NCI-H2227 (cell line): Measurements from ENCODE around the gene GRAP.

Experiments used
- DNase-seq: peaks from one replicate; lab custom pipeline; 2025; ENCODE audit not compliant: unreplicated experiment; lab: John Stamatoyannopoulos, UW

The GRAP gene

GRCh38 chr17:19003543-19004420, 43.0 kb downstream of the GRAP start:
- DNase-seq: peak; percentile 66

GRCh38 chr17:19002805-19003542, 43.8 kb downstream of the GRAP start:
- no peak for DNase-seq

DNA sequence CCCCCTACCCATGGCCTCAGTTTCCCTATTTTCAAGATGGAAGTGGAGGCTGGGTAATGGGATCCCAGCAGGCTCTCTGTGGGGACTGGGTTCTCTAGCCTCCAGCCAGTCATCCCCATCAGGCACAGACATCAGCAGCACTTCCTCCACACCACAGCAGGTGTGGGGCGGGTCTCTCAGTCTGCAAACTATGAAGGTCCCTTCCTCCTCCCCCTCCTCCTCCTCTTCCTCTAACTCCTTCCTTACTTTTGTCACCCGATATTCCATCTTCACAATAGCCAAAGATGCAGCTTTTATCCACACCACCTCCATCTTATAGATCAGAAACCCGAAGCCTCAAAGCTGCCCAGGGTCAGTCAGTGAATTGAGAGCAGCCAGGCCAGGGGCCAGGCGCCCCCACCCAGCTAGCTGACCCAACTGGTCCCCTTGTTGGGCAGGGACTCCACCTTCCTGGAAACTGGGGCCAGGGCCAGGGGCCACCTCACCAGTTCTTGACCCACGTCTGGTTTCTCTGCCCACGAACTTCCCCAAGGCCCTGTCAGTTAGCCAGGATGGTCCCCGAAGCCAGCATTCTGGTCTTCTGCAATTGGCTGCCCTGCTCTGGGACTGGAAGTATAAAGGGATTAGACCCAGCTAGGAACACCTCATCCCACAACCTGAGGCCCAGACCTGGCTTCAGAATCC, 44.7 kb downstream of the GRAP start:
- no peak for DNase-seq

- DNase-seq: no peak
Measured at GRCh38 chr17:19000531-19001325, 46.0 kb downstream of the GRAP start.

DNA sequence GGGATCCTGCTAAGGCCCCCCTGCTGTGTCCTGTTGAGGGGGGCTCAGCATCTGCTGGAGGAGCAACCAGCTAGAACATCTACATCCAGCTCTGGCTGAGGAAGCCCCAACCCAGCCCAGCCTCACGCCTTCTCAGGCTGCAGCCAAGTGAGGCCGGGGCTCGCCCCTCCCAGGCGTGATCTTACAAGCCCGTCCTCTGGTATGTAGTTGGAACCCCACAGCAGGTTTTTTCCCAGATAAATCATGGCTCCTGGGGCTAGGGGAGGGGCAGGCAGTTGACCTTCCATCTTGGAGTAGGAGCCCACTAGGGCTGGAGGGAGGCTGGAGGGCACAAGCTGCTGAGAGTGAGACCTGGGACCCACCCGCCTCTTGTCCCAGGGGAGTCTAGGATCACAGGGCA, 46.8 kb downstream of the GRAP start:
- DNase-seq: no peak

GRCh38 chr17:18999394-18999793, 47.4 kb downstream of the GRAP start:
- no peak for DNase-seq

DNA sequence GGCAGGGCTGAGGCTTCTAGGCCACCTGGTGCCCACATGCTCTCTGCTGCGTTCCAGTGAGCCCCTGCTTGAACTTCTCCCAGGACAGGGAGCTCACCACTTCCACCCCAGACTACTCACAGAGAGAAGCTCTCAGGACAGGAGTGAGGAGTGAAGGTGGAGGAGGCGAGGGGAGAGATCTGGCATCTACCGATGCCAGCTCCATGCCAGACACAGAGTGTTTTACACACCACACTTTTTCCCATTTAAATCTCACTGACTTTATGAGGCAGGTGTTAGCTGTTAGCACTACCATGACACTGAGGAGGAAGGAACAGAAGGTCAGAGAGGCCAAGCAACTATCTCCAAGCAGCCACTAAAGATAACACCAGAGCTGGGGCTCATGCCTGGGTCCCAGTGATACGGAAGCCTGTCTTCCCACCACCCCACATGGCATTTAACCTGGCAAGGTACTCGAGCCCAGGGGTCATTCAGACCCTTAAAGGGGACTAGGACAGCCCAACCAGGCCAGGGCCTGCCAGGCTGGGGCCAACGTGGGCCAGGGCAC, 49.0 kb downstream of the GRAP start:
- no peak for DNase-seq

DNA sequence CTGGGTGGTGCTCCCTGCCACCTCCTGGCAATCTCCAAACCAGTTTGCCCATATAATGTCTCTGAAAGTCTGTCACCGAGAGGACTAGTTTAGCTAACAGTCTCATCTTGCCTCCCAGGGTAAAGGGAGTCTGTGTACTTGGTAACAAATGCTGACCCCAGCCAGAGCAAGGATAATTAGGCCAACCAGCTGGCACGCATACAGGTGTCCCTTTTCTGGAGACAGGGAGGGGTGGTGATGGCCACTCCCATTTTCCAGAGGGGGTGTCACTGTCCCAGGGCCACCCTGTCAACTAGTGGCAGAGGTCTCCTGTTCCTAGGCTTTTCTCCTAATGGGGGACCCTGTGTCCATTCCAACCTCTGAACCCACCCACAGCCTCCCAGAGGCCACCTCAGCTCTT, 50.3 kb downstream of the GRAP start:
- DNase-seq: no peak

DNA sequence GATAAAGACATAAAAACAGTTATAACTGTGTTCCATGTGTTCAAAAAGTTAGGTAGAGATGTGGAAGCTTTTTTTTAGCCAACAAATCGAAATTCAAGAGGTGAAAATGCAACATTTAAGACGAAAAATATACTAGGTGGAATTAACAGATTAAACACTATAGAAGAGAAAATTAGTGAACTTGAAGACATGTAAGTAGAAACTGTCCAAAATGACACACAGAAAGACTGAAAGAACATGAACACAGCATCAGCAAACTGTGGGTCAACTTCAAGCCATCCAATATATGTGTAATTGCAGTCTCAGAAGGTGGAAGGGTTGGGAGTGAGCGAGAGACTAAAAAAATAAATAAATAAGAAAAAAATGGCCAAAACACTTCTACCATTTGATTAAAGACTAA, 51.5 kb downstream of the GRAP start:
- DNase-seq: no peak

DNA sequence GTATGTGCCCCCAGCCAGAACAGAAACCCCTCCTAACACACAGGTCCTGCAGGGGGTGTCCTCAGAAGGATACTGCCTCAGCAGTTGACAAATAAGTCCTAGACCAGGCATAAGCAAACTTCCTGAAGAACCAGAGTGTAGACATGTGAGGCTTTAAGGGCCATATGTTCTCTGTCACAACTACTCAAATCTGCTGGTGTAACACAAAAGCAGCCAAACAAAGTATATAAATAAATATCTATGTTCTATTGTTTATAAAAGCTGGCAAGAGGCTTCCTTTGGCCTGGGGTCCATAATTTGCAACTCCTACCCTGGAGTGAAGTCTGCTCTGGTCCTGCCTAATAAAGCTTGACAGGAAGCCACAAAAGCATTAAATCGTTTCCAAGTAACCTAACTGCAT, 52.1 kb downstream of the GRAP start:
- no peak for DNase-seq

DNA sequence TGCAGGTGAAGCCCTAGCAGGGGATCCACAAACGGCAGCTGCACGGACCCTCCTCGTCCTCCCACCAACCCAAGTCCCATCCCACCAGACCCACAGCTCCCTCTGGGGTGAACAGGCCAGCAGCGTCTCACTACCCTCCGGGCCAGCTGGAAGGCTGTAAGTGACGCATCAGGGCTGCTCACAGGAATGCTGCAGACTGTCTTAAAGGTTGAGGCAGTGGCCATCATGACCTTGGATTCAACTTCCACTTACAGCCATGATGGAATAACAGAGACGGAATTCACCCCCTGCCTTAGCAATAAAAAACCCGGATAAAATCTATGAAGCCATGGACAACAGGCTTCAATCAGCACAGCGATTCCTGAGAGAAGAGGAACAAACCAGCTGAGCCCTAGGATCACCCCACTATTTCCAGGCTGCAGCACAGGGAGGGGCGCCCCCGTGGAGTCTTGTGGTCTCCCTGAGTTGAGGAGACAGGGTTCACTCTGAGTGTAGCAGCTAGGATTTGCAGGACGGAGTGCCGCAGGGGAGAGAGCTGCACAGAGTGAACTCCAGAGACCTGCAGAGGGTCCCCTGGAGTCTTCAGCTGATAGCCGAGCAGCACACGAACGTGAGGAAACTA, 52.7 kb downstream of the GRAP start:
- no peak for DNase-seq

DNA sequence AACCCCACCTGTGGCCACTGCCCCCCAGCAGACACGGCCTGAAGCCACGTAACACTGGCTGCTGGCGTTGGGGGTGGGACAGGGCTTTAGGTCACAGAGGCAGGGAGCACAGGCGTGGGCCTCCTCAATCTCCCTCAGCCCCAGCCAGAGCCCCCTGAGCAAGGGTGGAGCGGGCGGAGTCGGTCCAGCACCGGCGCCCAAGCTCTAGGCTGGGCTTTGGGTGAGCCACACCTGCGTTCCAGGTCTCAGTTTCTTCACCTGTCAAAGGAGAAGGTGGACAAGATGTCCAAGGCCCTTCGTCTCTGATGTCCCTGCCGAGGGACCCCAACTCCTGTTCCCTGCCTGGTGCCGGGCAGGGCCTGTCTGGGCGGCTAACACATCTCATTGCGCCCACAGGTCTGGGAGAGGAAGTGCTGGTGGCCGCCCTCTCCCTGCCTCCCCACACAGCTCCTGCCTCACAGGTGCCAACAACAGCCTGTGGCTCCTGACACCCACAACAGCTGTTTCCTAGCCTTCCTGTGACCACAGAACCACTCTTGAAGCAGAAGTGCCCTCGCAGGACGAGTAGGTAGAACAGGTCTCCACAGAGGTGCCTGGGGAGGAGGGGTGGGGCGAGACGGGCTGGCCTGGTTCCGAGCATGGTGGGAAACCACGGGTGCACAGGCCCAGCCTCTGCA, 54.2 kb downstream of the GRAP start:
- DNase-seq: no peak

DNA sequence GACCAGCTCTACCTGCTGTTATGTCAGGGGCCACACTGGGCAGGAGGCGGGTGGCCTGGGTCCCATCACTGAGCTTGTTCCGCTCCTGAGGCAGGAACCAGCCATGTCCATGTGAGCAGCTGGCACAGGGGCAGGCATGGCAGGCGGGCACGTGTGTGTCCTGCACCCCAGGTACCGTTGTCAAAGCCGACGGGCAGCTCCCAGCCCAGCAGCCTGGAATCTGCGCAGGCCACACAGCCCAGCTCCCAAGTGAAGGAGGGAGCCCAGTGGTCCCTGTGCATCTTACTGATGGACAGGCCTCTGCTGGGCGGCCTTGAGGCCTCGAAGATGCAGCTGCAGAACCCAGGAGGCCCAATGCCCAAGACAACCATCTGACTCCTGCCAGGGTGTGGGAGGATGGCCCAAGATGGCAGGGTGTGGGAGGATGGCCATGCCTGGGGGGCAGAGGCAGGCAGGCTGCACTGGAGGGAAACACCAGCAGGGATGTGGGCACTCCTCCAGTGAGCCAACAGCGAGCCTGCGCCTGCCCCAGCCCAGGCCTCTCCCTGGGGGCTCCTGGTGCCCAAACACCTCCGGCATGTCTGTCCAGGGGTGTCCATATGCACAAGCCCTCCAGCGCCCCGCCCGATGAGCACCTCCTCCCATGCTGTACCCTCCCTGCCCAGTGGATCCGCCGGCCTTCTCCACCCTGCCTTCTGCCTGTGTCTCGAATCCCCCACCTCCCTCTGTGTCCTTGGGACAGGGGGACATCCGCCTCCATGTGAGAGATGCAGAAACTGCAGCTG, 55.0 kb downstream of the GRAP start:
- DNase-seq: no peak

DNA sequence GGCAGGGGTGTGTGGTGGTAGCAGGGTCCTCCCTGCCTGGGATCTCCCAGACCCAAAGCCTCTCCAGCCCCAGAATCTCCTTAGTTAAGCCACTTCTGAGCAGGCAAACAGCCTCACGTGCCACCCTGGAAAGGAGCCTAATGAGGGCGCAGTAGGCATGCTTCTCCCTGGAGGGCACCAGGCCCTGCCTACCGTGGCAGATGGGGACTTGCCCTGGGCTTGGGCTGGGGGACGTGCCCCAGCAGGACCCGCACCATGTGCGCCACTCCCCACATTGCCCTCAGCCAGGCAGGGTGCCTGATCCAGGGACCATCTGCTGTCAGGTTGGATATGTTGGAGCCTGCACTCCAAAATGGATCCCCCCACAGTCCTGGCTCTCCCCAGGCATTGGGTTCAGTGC, 56.4 kb downstream of the GRAP start:
- DNase-seq: no peak

GRCh38 chr17:18988546-18989173, 58.1 kb downstream of the GRAP start:
- DNase-seq: no peak

- no peak for DNase-seq
Measured at GRCh38 chr17:18987862-18988545, 58.8 kb downstream of the GRAP start.

DNA sequence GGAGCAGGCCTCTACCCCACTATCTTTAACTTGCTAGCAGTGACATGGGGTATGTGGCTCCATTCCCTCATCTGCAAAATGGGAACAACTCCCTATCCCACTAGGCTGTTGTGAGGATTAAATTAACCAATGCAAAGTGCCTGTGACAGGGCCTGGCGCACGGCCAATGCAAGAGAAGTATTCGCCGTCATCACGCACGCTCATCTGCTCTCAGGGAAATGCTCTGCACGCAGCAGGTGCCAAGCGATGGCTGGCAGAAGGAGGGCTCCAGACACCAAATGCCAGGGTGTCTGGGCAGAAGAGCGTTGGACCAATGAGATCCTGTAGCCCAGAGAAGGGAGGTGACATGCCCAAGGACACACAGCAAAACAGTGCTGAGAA, 59.5 kb downstream of the GRAP start:
- DNase-seq: no peak
